Loucy (cell line): ENCODE measurements around the gene ALPK3.

Experiments used
- H2AFZ ChIP-seq: fragments of 200-600 bp; sonication (generic); 2 replicates; pipeline ENCODE4 v1.6.0; 2016; ENCODE audit warnings: antibody characterized with exemption, mild to moderate bottlenecking, low read length, moderate library complexity
- H3F3A ChIP-seq: fragments of 200-600 bp; 2 replicates; pipeline ENCODE4 v1.6.0; 2016; ENCODE audit warnings: antibody characterized with exemption, low read depth, mild to moderate bottlenecking
- H3K27me3 ChIP-seq: fragments of 200-600 bp; sonication (generic); 2 replicates; pipeline ENCODE4 v1.6.1; 2014; ENCODE audit warnings: low read length, mild to moderate bottlenecking; ENCODE audit not compliant: insufficient read depth, poor library complexity, severe bottlenecking
- H3K36me3 ChIP-seq: fragments of 200-600 bp; sonication (generic); 2 replicates; pipeline ENCODE4 v1.6.1; 2016; ENCODE audit warnings: low read length; ENCODE audit not compliant: insufficient read depth
- H3K4me1 ChIP-seq: fragments of 200-600 bp; sonication (generic); 2 replicates; pipeline ENCODE4 v1.5.1; 2014; ENCODE audit warnings: low read length, mild to moderate bottlenecking; ENCODE audit not compliant: insufficient read depth, poor library complexity, severe bottlenecking
- H3K4me2 ChIP-seq: fragments of 200-600 bp; sonication (generic); 2 replicates; pipeline ENCODE4 v1.6.0; 2014; ENCODE audit warnings: antibody characterized with exemption, low read length, low read depth, mild to moderate bottlenecking; ENCODE audit not compliant: poor library complexity, severe bottlenecking
- H3K4me3 ChIP-seq: fragments of 200-600 bp; sonication (generic); 2 replicates; pipeline ENCODE4 v1.5.1; 2014; ENCODE audit warnings: low read length, mild to moderate bottlenecking, mixed read lengths; ENCODE audit not compliant: poor library complexity, severe bottlenecking
- H3K79me2 ChIP-seq: fragments of 200-600 bp; sonication (generic); 2 replicates; pipeline ENCODE4 v1.6.1; 2014; ENCODE audit warnings: low read length; ENCODE audit not compliant: insufficient read depth
- H3K9ac ChIP-seq: fragments of 200-600 bp; sonication (generic); 2 replicates; pipeline ENCODE4 v1.6.0; 2014; ENCODE audit warnings: mild to moderate bottlenecking, low read depth, low read length, moderate library complexity; ENCODE audit not compliant: poor library complexity, severe bottlenecking
- H3K9me2 ChIP-seq: fragments of 200-600 bp; sonication (generic); replicated peaks from 2 replicates; pipeline ENCODE4 v1.6.1; 2016; ENCODE audit warnings: low read depth, low read length, mixed read lengths
- H3K9me3 ChIP-seq: fragments of 200-600 bp; sonication (generic); 2 replicates; pipeline ENCODE4 v1.6.1; 2014; ENCODE audit warnings: mild to moderate bottlenecking, antibody characterized with exemption, low read length, low read depth; ENCODE audit not compliant: insufficient read depth
- H4K20me1 ChIP-seq: fragments of 200-600 bp; sonication (generic); 2 replicates; pipeline ENCODE4 v1.6.0; 2014; ENCODE audit warnings: antibody characterized with exemption, low read length, mild to moderate bottlenecking; ENCODE audit not compliant: insufficient read depth, poor library complexity, severe bottlenecking
- EZH2phosphoT487 ChIP-seq: fragments of 200-600 bp; IDR thresholded peaks from 2 replicates; pipeline ENCODE4 v1.6.1; 2018; ENCODE audit warnings: antibody characterized with exemption, mild to moderate bottlenecking, moderate library complexity, borderline replicate concordance
- TF ChIP-seq, protein P1 (sequence below): fragments of 200-600 bp; sonication (generic); conservative IDR thresholded peaks from 2 replicates; pipeline ENCODE4 v1.5.1; 2014; ENCODE audit warnings: mild to moderate bottlenecking, antibody characterized with exemption, low read length

Gene ALPK3

DNA sequence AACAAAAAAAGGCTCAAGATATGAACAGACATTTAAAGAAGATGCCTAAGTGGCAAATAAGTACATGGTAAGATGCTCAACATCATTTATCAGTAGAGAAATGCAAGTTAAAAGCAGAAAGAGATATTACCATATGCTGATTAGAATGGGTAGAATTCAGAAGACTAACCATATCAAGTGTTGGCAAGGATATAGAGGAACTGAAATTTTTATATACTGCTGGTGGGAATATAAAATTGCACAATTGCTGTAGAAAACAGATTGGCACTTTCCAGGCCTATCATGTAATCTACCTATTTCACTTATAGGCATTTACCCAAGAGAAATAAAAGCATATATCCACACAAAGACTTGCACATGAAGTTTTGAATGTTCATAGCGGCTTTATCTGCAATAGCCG is 84.4 kb downstream of the ALPK3 start:
- peaks cover 3% of the 10 kb centered on the region; the same call in 1 of the 2 replicates for H3K9me3 ChIP-seq
- H3K79me2 ChIP-seq = no peaks in the 10 kb centered on the region
- no peak overlapping the region for H3K4me2 ChIP-seq
- no peaks in the 10 kb centered on the region for H3K9me2 ChIP-seq
- H3K27me3 ChIP-seq = no peaks in the 10 kb centered on the region
- no peak overlapping the region for H3K9ac ChIP-seq
- H3K36me3 ChIP-seq = no peaks in the 10 kb centered on the region
- H4K20me1 ChIP-seq = no peaks in the 10 kb centered on the region
- TF ChIP-seq, protein P1, sequence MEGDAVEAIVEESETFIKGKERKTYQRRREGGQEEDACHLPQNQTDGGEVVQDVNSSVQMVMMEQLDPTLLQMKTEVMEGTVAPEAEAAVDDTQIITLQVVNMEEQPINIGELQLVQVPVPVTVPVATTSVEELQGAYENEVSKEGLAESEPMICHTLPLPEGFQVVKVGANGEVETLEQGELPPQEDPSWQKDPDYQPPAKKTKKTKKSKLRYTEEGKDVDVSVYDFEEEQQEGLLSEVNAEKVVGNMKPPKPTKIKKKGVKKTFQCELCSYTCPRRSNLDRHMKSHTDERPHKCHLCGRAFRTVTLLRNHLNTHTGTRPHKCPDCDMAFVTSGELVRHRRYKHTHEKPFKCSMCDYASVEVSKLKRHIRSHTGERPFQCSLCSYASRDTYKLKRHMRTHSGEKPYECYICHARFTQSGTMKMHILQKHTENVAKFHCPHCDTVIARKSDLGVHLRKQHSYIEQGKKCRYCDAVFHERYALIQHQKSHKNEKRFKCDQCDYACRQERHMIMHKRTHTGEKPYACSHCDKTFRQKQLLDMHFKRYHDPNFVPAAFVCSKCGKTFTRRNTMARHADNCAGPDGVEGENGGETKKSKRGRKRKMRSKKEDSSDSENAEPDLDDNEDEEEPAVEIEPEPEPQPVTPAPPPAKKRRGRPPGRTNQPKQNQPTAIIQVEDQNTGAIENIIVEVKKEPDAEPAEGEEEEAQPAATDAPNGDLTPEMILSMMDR = no peak
- no peak for TF ChIP-seq EZH2phosphoT487
- H3K4me1 ChIP-seq = no peaks in the 10 kb centered on the region
- no peak overlapping the region for H2AFZ ChIP-seq
- no peak overlapping the region for H3K4me3 ChIP-seq
- no peaks in the 10 kb centered on the region for H3F3A ChIP-seq

DNA sequence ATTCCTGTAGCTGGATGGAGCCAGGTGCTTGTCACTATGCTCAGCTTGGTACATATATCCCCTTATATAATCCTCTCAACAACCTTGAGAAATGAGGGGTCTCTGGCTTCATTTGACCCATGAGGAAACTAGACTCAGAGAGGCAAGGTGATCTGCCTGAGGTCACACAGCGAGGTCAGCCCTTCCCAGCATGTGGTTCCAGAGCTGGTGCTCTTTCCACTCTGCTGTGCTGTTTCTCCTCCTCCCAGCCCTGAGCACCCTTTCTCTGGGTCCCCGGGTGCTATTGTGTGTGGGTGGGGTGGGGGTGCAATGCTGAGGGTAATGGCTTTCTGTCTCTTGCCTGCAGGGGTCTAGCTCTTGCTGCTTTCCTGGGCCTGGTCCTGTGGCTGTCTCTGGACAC is 86.6 kb downstream of the ALPK3 start:
- H3K79me2 ChIP-seq = no peaks in the 10 kb centered on the region
- no peaks in the 10 kb centered on the region for H3K4me1 ChIP-seq
- H2AFZ ChIP-seq = no peak overlapping the region
- H3K4me3 ChIP-seq = no peak overlapping the region
- no peaks in the 10 kb centered on the region for H3K36me3 ChIP-seq
- H3K4me2 ChIP-seq = no peak overlapping the region
- no peaks in the 10 kb centered on the region for H3K27me3 ChIP-seq
- no peaks in the 10 kb centered on the region for H3K9me2 ChIP-seq
- H3F3A ChIP-seq = no peaks in the 10 kb centered on the region
- no peak for TF ChIP-seq EZH2phosphoT487
- TF ChIP-seq, protein P1 = no peak
- H3K9ac ChIP-seq = no peak overlapping the region
- peaks cover 3% of the 10 kb centered on the region; the same call in 1 of the 2 replicates for H3K9me3 ChIP-seq
- H4K20me1 ChIP-seq = no peaks in the 10 kb centered on the region

DNA sequence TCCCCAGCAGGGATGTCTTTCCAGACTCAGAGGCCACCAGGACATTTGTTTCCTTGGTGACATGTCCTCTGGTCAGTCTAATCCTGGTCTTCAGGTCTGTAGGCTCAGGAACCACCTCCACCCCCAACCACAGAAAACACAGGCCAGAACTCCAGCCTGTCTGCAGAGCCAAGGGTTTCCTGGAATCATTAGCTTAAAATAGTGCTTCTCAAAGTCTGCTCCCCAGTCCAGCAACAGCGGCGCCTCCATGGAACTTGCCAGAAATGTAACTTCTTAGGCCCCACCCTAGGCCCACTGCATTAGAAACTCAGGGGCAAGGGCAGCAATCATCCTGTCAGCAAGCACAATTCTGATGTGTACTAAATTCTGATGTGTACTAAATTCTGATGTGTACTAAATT is 87.3 kb downstream of the ALPK3 start:
- Histone ChIP-seq H2AFZ (no peak overlapping the region), H3F3A (no peaks in the 10 kb centered on the region), H3K4me2 (no peak overlapping the region), H3K9me3 (peaks cover 3% of the 10 kb centered on the region; the same call in 1 of the 2 replicates), H3K9ac (no peak overlapping the region), H3K9me2 (no peaks in the 10 kb centered on the region), H3K4me1 (no peaks in the 10 kb centered on the region), H3K79me2 (no peaks in the 10 kb centered on the region), H3K27me3 (no peaks in the 10 kb centered on the region), H3K4me3 (no peak overlapping the region), H4K20me1 (no peaks in the 10 kb centered on the region), H3K36me3 (no peaks in the 10 kb centered on the region)
- TF ChIP-seq, protein P1 = no peak
- no peak for TF ChIP-seq EZH2phosphoT487
